SK-N-MC (cell line): ENCODE measurements around the gene CDC26.

Experiments used
- DNase-seq: peaks from one replicate; pipeline ENCODE4 v3.0.0-alpha.2; 2011; ENCODE audit warnings: low read depth, low spot score
- H3K27ac ChIP-seq: fragments of 200-600 bp; sonication (generic); 2 replicates; pipeline ENCODE4 v1.5.1; 2016; ENCODE audit warnings: mixed run types
- H3K36me3 ChIP-seq: fragments of 200-600 bp; sonication (generic); 2 replicates; pipeline ENCODE4 v1.6.1; 2017; ENCODE audit warnings: antibody characterized with exemption, low read length, mixed read lengths; ENCODE audit not compliant: insufficient read depth
- H3K4me3 ChIP-seq: fragments of 200-600 bp; sonication (generic); 2 replicates; pipeline ENCODE4 v1.5.1; 2016
- H3K9ac ChIP-seq: fragments of 200-600 bp; sonication (generic); 2 replicates; pipeline ENCODE4 v1.8.0; 2017; ENCODE audit warnings: mixed run types, mixed read lengths; ENCODE audit not compliant: insufficient read length
- H3K9me3 ChIP-seq: fragments of 200-600 bp; sonication (generic); 2 replicates; pipeline ENCODE4 v1.6.1; 2017; ENCODE audit warnings: low read depth, mild to moderate bottlenecking, antibody characterized with exemption, low read length, moderate library complexity, mixed read lengths
- EZH2 ChIP-seq: fragments of 200-600 bp; sonication (generic); IDR thresholded peaks from one replicate; pipeline ENCODE4 v1.6.1; 2017; ENCODE audit warnings: antibody characterized with exemption
- FOXP2 ChIP-seq: optimal IDR thresholded peaks from 2 replicates; pipeline ENCODE3; 2011; ENCODE audit warnings: mild to moderate bottlenecking, moderate library complexity; ENCODE audit not compliant: insufficient read depth; ENCODE audit errors: extremely low read length, control extremely low read depth
- POLR2AphosphoS5 ChIP-seq: IDR thresholded peaks from 2 replicates; pipeline ENCODE4 v1.6.1; 2012; ENCODE audit warnings: mild to moderate bottlenecking, low read depth, low read length, borderline replicate concordance

Gene CDC26

DNA sequence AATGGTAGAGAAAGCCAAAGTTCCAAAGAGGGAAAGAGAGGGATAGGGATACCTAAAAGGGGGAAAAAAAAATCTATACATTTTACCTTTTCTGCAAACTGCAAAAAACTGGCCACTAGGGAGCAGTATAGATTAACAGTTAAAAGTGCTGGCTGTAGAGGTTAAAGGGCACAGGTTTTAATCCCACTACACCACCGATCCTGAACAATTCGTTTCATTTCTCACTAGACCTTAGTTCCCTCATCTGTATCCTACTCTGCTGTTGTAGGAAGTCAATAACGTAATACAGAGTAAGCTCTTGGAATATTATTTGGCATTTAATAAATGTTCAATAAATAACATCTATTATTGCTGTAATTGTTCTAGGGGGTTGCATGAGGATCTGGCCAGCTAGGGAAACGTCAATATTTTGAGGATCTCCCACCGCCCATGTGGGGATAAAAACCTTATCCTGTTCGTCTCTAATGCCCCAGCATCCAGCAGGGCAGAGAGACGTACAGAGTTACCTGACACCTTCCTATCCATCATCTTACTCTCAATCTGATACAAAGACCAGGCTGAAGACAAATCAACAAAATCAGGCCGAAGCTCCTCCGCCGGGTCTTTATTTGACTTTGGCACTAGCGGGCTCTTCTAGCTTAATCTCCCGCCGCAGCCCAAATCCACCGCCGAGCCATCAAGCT, 757 bp downstream of the CDC26 start:
- peak overlapping the region; percentile 22; the same call in 1 of the 2 replicates for H3K27ac ChIP-seq
- no peaks in the 10 kb centered on the region for H3K9me3 ChIP-seq
- peak overlapping the region; percentile 94 for H3K4me3 ChIP-seq
- TF ChIP-seq POLR2AphosphoS5, result no peak
- no peak for TF ChIP-seq FOXP2
- TF ChIP-seq EZH2, result no peak
- peak overlapping the region; percentile 94 for H3K9ac ChIP-seq
- peaks cover 59% of the 10 kb centered on the region for H3K36me3 ChIP-seq
- peak; percentile 40 for DNase-seq

- no peak for DNase-seq
- TF ChIP-seq POLR2AphosphoS5, result no peak
- TF ChIP-seq FOXP2, result no peak
- TF ChIP-seq EZH2, result no peak
- H3K9ac ChIP-seq, result no peak overlapping the region
- peaks cover 41% of the 10 kb centered on the region for H3K36me3 ChIP-seq
- H3K9me3 ChIP-seq, result no peaks in the 10 kb centered on the region
- H3K4me3 ChIP-seq, result no peak overlapping the region
- no peak overlapping the region for H3K27ac ChIP-seq
These were observed 5.5 kb downstream of the CDC26 start for GRCh38 chr9:113269871-113270270.

GRCh38 chr9:113269355-113269754, 6.0 kb downstream of the CDC26 start:
- H3K27ac ChIP-seq, result no peak overlapping the region
- TF ChIP-seq FOXP2, result no peak
- no peak for TF ChIP-seq POLR2AphosphoS5
- TF ChIP-seq EZH2, result no peak
- H3K36me3 ChIP-seq, result peaks cover 41% of the 10 kb centered on the region
- H3K4me3 ChIP-seq, result no peak overlapping the region
- DNase-seq, result no peak
- no peak overlapping the region for H3K9ac ChIP-seq
- no peaks in the 10 kb centered on the region for H3K9me3 ChIP-seq

- DNase-seq, result no peak
- H3K9me3 ChIP-seq, result no peaks in the 10 kb centered on the region
- no peak overlapping the region for H3K9ac ChIP-seq
- no peak overlapping the region for H3K27ac ChIP-seq
- H3K36me3 ChIP-seq, result peaks cover 41% of the 10 kb centered on the region
- TF ChIP-seq POLR2AphosphoS5 (no peak), EZH2 (no peak), FOXP2 (no peak)
- no peak overlapping the region for H3K4me3 ChIP-seq
These were observed 7.3 kb downstream of the CDC26 start for GRCh38 chr9:113267911-113268566.

- no peak overlapping the region for H3K9ac ChIP-seq
- H3K9me3 ChIP-seq, result no peaks in the 10 kb centered on the region
- TF ChIP-seq POLR2AphosphoS5 (no peak), EZH2 (no peak), FOXP2 (no peak)
- no peak overlapping the region for H3K27ac ChIP-seq
- H3K4me3 ChIP-seq, result no peak overlapping the region
- H3K36me3 ChIP-seq, result peaks cover 29% of the 10 kb centered on the region
- DNase-seq, result no peak
These were observed 9.2 kb downstream of the CDC26 start for GRCh38 chr9:113266174-113266573.

- Histone ChIP-seq H3K9me3 (no peaks in the 10 kb centered on the region), H3K4me3 (no peak overlapping the region), H3K36me3 (peaks cover 25% of the 10 kb centered on the region; the same call in 1 of the 2 replicates)
These were observed 13.3 kb downstream of the CDC26 start for GRCh38 chr9:113261917-113262671.

DNA sequence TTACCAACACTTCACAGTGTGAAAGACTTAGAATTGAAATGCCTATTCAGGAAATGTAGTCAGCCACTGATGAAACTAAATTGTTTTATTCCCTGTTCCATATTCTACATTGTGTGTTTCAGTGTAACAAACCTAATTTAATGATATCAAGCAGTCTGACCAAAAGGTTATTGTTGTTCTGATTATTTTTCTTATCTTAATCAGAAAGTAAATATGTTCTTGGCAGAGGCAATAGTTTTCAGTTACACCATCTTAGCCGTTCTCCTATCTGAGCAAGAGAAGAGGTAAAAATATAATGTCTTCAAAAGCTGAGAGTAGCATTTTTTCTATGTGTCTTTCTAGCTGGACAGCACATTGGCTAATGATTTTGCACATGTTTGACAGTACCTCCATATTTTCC, 17.1 kb downstream of the CDC26 start:
- Histone ChIP-seq H3K36me3 (peaks cover 21% of the 10 kb centered on the region; the same call in 1 of the 2 replicates), H3K4me3 (no peak overlapping the region), H3K27ac (no peak overlapping the region), H3K9ac (no peak overlapping the region), H3K9me3 (no peaks in the 10 kb centered on the region)
- TF ChIP-seq EZH2 (no peak), POLR2AphosphoS5 (no peak), FOXP2 (no peak)
- DNase-seq, result no peak

More at GRCh38 chr9:113261917-113262671, 13.3 kb downstream of the CDC26 start:
- Histone ChIP-seq H3K27ac (no peak overlapping the region), H3K9ac (no peak overlapping the region)
- TF ChIP-seq POLR2AphosphoS5 (no peak), EZH2 (no peak), FOXP2 (no peak)
- no peak for DNase-seq

DNA sequence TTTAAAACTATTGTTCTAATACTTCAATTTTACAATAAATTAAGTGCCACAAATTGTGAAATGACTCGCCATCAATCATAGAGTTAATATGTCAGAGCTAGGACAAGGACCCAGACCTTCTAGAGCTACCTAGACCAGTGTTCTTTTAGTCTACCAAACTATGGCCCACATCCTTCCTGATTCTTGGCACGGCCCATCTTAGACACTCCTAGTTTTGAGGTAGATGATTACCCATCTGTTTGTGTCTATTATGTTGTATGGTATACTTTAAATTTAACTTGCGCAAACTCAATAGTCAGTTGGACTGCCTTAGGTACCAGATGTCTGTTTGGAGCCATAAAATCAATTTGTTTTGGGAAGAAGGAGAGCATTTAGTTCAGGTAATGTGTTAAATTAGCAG, 17.5 kb downstream of the CDC26 start:
- TF ChIP-seq FOXP2 (no peak), EZH2 (no peak), POLR2AphosphoS5 (no peak)
- Histone ChIP-seq H3K4me3 (no peak overlapping the region), H3K9ac (no peak overlapping the region), H3K36me3 (peaks cover 21% of the 10 kb centered on the region; the same call in 1 of the 2 replicates), H3K27ac (no peak overlapping the region), H3K9me3 (no peaks in the 10 kb centered on the region)
- DNase-seq, result no peak
